ENCODE measurements around the gene KTN1.

Gene KTN1

GRCh38 chr14:55645845-55646832, 66.1 kb downstream of the KTN1 start:
- in situ Hi-C loops (cut with HindIII; ENCODE audit: low pct_ligation_motif_present, low sequenced_read_pairs) = no loop called here
- Histone ChIP-seq H3K4me3 (ENCODE audit: low read depth, low read length) (no peak overlapping the region), H3K27ac (no peak overlapping the region), H3K27me3 (replicated peaks) (no peaks in the 10 kb centered on the region), H3K36me3 (replicated peaks) (peaks cover 31% of the 10 kb centered on the region)
- DNase-seq = no peak
- TF ChIP-seq, protein P1, sequence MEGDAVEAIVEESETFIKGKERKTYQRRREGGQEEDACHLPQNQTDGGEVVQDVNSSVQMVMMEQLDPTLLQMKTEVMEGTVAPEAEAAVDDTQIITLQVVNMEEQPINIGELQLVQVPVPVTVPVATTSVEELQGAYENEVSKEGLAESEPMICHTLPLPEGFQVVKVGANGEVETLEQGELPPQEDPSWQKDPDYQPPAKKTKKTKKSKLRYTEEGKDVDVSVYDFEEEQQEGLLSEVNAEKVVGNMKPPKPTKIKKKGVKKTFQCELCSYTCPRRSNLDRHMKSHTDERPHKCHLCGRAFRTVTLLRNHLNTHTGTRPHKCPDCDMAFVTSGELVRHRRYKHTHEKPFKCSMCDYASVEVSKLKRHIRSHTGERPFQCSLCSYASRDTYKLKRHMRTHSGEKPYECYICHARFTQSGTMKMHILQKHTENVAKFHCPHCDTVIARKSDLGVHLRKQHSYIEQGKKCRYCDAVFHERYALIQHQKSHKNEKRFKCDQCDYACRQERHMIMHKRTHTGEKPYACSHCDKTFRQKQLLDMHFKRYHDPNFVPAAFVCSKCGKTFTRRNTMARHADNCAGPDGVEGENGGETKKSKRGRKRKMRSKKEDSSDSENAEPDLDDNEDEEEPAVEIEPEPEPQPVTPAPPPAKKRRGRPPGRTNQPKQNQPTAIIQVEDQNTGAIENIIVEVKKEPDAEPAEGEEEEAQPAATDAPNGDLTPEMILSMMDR (IDR thresholded peaks at IDR 0.05; ENCODE audit: low read depth, low read length, missing control alignments) = no peak

- TF ChIP-seq, protein P1 (IDR thresholded peaks at IDR 0.05; ENCODE audit: low read depth, low read length, missing control alignments) = no peak
- H3K27me3 ChIP-seq (replicated peaks) = no peaks in the 10 kb centered on the region
- peaks cover 31% of the 10 kb centered on the region for H3K36me3 ChIP-seq (replicated peaks)
- no peak overlapping the region for H3K27ac ChIP-seq
- no peak overlapping the region for H3K4me3 ChIP-seq (ENCODE audit: low read depth, low read length)
- DNase-seq = no peak
- in situ Hi-C loops (cut with HindIII; ENCODE audit: low pct_ligation_motif_present, low sequenced_read_pairs) = no loop called here
Observed at GRCh38 chr14:55650992-55651391, 71.0 kb downstream of the KTN1 start.

- no peaks in the 10 kb centered on the region for H3K27me3 ChIP-seq (replicated peaks)
- H3K4me3 ChIP-seq (ENCODE audit: low read depth, low read length) = no peak overlapping the region
- in situ Hi-C loops (cut with HindIII; ENCODE audit: low pct_ligation_motif_present, low sequenced_read_pairs) = no loop called here
- no peak overlapping the region for H3K27ac ChIP-seq
- TF ChIP-seq, protein P1 (IDR thresholded peaks at IDR 0.05; ENCODE audit: low read depth, low read length, missing control alignments) = no peak
- peaks cover 30% of the 10 kb centered on the region for H3K36me3 ChIP-seq (replicated peaks)
- DNase-seq = no peak
Observed at GRCh38 chr14:55654243-55654642, 74.2 kb downstream of the KTN1 start.

DNA sequence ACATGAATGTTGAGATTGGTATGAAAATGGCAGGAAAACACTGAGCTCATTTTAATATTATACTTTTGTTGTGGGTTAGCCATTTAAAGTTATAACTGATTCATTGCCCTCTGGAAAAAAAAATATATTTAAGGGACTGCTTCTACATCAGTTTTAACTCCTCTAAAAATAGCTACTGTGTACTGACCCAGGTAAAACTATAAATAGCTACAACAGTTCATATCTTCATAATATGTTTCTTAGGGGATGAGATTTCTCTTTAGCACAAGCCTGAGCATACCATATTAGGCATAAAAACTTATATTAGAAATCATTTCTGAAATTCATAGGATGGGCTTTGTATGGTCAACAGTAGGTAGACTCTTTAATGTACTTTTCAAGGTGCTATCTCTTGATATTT, 81.0 kb downstream of the KTN1 start:
- Histone ChIP-seq H3K27me3 (replicated peaks) (no peaks in the 10 kb centered on the region), H3K27ac (no peak overlapping the region), H3K36me3 (replicated peaks) (peaks cover 11% of the 10 kb centered on the region), H3K4me3 (ENCODE audit: low read depth, low read length) (no peak overlapping the region)
- in situ Hi-C loops (cut with HindIII; ENCODE audit: low pct_ligation_motif_present, low sequenced_read_pairs) = no loop called here
- no peak for DNase-seq
- TF ChIP-seq, protein P1 (IDR thresholded peaks at IDR 0.05; ENCODE audit: low read depth, low read length, missing control alignments) = no peak

DNA sequence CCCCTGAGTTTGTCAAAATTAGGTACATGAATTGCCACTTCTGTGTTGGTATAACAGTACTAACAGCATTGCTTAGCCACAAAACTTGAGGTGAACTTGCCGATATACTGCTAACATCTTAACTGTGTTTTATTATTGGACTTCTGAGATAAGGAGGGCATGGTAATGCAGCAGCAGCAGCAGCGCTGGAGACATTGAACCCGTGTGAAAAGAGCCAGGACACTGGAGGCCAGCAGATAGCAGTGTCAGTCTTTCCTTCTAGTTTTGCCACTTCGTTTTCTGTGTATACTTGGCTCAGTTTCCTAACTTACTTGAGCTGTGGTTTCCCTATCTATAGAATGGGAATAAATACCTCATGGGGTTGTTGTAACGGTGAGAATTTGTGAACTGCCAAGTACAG, 82.7 kb downstream of the KTN1 start:
- TF ChIP-seq, protein P1 (IDR thresholded peaks at IDR 0.05; ENCODE audit: low read depth, low read length, missing control alignments) = no peak
- DNase-seq = no peak
- peaks cover 11% of the 10 kb centered on the region for H3K36me3 ChIP-seq (replicated peaks)

More for the DNA sequence above, 82.7 kb downstream of the KTN1 start:
- in situ Hi-C loops (cut with HindIII; ENCODE audit: low pct_ligation_motif_present, low sequenced_read_pairs) = no loop called here
- Histone ChIP-seq H3K27ac (no peak overlapping the region), H3K27me3 (replicated peaks) (no peaks in the 10 kb centered on the region), H3K4me3 (ENCODE audit: low read depth, low read length) (no peak overlapping the region)

Measured in brain microvascular endothelial cell (primary cell).